ENCODE results near the gene EPDR1. TPM values are rescaled to one million over a fixed set of nuclear protein-coding genes. Genes with fewer than 3 reads are reported as not detected.
"Not testable (repeated sequence)": the region's sequence is repeated elsewhere in the genome, so short reads cannot be mapped to it uniquely, and the experiment has no call there.

The EPDR1 gene
- polyA plus RNA-seq, 1 donor: 109 TPM

DNA sequence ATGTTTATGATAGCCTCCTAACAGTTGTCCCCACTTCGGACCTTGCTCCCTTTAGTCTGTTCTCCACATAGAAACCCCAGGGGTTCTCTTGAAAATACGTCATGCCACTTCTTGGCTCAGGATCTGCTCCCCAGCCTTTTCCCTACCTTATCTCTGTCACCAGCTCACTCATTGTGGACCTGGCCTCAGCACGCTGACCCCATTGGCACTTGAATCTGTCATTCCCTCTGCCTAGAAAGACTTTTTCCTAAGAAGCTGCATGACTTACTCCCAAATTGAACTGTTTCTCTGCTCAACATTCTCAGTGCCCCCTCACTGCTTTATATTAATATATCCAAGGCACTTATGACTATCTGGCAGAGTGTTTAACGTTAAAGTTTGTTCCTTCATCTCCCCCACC, 8.4 kb downstream of the EPDR1 start:
- no peak for DNase-seq (ENCODE audit: low read depth)

DNA sequence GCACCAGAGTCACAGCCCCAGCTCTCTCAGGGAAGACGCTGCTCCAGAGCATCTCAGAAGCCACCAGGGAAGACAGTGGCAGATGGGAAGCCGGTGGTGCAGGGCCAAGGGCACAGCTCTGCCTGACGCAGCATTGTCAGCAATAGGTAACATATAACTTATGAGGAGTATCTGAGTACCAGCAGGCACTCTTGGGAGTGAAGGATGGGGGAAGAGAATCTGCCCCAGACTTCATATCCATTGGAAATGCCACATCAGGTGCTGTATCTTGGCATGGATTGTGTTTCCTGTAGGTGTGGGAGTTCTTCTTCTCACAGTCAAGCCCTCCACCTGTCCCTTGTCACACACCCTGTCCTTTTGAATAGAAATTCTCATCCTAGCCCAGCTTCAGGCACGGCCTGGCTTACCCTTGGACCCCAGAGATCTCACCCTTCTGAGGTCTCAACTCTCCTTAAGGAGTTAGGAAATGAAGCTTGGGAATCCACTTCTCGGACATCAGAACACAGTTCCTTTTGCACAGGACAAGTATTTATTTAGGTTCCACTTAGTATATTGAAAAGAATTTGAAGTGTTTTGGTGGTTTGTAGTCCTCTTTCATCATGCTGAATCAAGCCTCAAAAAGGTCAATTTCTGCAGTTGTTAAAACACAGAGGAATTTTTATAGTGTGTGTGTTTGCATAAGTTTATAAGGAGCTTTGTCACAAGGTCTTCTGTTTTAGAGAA, 9.9 kb downstream of the EPDR1 start:
- DNase-seq (ENCODE audit: low read depth): no peak

GRCh38 chr7:37932543-37932942, 12.1 kb downstream of the EPDR1 start:
- DNase-seq (ENCODE audit: low read depth): no peak

DNA sequence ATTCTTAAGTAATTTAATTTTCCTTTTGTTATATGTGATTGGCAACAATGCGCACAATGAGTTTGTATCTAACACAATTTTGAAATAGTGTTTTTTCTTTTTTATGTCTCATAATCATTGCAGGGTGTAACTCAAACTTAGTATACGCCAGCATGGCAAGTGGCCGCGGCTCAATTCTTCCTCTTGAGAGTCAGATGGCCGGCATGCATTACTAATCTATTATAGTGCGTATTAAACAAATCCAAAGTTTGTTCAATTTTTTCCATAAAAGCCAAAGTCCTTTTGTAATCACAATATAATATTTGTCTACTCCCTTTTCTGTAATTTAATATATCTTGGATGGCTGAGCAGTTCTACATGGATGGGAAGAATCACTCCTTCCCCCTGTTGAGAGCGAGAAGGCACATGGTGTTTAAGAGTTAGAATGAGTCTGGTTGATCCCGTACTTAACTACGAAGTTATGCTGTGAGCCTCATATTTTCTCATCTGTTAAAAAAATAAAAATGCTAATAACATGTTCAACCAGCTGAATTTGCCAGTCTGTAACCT, 12.7 kb downstream of the EPDR1 start:
- no peak for DNase-seq (ENCODE audit: low read depth)

- DNase-seq (ENCODE audit: low read depth): peak; percentile 65
These were observed 22.6 kb downstream of the EPDR1 start for GRCh38 chr7:37942934-37943610.

DNA sequence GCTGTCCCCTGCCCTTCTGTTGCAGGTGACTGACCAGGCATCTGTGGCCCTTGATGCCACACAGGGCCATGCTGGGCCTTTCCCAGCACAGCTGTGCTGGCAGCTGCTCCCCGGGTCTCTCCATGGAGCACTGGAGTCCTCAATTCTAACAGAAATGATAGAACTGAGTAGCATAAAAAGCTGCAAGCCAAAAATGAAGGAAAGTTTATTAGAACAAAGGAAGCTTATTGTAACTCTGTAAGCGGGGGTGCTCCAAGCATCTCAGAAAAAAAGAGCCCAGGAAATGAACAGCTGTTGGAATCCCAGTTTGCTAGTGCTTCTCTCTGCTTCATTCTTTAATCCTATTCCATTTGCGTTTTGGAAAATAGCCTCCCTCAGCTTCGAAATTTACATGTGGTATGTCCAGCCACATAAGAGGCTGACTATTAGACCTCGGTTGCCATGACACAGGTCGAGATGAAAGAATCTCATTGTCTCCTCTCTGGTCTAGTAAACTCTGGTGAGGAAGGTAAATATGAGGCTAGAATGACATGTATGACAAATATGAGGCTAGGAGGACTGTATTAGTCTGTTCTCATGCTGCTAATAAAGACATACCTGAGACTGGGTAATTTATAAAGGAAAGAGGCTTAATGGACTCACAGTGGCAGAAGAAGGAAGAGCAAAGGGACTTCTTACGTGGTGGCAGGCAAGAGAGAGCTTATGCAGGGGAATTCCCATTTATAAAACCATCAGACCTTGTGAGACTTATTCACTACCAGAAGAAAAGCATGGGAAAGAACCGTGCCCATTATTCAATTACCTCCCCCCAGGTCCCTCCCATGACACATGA, 23.7 kb downstream of the EPDR1 start:
- DNase-seq (ENCODE audit: low read depth): no peak

DNA sequence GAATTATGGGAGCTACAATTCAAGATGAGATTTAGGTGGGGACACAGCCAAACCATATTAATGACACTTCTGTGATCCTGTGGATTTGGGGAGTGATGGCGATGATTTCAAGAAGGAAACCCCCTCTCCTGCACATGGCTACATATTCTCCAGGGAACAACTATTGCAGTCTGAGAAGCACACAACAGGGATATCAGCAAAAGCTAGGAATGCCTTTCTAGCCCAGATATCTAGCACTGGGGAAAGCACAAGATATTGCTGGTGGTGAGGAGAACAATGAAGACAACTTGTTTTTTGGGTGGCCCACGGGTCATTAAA, 24.3 kb downstream of the EPDR1 start:
- DNase-seq (ENCODE audit: low read depth): no peak

DNA sequence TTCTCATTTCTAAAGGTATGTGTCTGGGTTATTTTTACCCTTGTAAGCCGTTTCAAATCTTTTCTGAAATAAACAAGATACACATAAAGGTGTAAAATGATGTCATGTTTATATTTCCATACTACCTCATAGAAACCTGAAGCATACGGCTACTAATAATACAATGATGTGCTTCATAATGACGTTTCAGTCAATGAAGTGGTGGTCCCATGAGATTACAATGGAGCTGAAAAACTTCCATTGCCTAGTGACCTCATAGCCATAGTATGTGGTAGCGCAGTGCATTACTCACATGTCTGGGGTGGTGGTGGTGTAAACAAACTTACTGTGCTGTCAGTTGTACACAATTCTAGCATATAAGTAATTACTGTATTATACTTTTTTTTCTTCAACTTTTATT, 24.9 kb downstream of the EPDR1 start:
- no peak for DNase-seq (ENCODE audit: low read depth)

DNA sequence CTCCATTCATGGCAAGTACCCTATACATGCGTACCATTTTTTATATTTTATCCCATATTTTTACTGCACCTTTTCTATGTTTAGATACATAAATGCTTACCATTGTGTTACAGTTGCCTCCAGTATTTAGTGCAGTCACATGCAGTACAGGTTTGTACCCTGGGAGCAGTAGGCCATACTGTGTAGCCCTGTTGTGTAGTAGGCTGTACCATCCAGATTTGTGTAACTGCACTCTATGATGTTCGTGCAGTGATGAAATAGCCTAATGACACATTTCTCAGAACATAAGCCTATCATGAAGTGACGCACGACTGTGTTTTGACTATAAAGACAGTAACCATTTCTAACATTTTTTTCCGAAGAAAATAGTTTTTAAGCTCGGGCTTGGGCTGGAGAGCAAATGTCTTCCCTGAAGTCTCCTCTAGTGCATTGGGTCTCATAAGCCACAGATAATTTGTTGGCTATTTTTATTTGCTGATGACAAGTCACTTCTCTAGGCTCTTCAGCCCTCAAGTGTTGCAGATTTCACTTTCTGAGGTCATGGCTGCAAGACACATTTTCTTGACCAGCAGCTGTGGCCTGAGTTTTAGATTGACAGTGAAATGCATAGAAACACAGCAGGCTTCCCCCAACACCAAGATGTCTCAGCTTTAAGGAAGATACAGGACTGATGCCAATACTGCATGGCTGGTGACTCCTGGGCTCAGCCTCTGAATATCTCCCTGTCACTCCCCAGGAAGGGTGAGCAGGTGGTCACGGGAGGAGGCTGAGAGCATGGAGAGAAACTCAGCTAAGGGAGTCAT, 26.9 kb downstream of the EPDR1 start:
- DNase-seq (ENCODE audit: low read depth): no peak

GRCh38 chr7:37947941-37948210, 27.4 kb downstream of the EPDR1 start:
- DNase-seq (ENCODE audit: low read depth): no peak

- no peak for DNase-seq (ENCODE audit: low read depth)
These were observed 31.8 kb downstream of the EPDR1 start for GRCh38 chr7:37952240-37952639.

DNA sequence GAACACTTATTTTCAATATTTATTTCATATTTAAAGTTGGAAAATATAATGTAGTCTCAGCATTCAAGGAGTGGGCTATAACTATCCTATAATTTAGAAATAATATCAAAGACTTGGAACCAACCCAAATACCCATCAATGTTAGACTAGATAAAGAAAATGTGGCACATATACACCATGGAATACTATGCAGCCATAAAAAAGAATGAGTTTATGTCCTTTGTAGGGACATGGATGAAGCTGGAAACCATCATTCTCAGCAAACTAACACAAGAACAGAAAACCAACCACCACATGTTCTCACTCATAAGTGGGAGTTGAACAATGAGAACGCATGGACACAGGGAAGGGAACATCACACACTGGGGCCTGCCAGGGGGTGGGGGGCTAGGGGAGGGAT, 33.8 kb downstream of the EPDR1 start:
- not testable (repeated sequence) for DNase-seq (ENCODE audit: low read depth)

DNA sequence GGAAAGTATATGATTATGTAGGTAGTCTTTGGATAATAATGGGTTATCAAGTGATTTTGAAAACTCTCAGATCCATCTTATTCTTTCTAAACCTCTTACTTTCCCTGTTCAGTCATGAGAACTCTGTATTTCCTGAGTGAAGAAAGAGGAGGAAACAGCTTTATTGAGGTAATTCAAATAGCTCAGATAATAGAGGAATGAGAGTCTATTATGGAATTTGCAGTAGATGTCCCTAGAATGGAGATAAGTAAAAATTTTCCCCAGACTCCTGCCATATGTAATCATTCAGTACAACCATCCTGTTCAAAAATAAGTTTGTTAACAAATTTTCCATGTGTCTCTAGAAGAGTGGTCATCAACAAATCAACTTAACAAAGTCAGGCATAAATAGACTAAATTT, 36.4 kb downstream of the EPDR1 start:
- DNase-seq (ENCODE audit: low read depth): no peak

- no peak for DNase-seq (ENCODE audit: low read depth)
These were observed 37.0 kb downstream of the EPDR1 start for GRCh38 chr7:37957221-37957970.

- no peak for DNase-seq (ENCODE audit: low read depth)
These were observed 40.0 kb downstream of the EPDR1 start for GRCh38 chr7:37960483-37960882.

DNA sequence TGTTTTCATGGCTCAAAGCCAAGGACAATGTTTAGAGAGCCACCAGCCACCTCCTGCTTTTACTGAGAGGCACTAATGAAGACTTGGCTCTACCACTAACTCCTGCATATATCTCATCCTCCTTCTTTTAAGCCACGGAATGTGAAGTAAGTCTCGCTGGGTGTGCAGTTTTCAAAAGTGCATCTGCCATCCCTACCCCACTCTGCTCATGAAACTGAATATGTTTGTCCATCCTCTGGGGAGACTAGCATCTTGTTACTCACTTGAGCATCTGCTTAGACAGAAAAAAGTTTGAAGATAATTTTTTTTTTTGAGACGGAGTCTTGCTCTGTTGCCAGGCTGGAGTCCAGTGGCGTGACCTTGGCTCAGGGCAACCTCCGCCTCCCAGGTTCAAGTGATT, 40.8 kb downstream of the EPDR1 start:
- no peak for DNase-seq (ENCODE audit: low read depth)

DNA sequence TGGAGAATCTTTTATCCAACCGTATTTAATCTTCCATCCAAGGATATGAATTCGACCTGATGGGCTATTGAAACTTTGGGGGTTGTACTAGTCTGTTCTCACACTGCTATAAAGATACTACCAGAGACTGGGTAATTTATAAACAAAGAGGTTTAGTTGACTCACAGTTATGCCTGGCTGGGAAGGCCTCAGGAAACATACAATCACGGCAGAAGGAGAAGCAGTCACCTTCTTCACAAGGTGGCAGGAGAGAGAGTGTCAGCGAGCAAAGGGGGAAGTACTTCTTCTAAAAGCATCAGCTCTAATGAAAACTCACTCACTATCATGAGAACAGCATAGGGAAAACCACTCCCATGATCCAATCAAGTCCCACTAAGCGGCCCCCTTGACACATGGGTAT, 43.8 kb downstream of the EPDR1 start:
- DNase-seq (ENCODE audit: low read depth): no peak

GRCh38 chr7:37970211-37970610, 49.8 kb downstream of the EPDR1 start:
- DNase-seq (ENCODE audit: low read depth): no peak

- DNase-seq (ENCODE audit: low read depth): no peak
These were observed 51.1 kb downstream of the EPDR1 start for GRCh38 chr7:37971491-37971890.

GRCh38 chr7:37973915-37974314, 53.5 kb downstream of the EPDR1 start:
- DNase-seq (ENCODE audit: low read depth): no peak

- DNase-seq (ENCODE audit: low read depth): no peak
These were observed 54.3 kb downstream of the EPDR1 start for GRCh38 chr7:37974711-37975110.
